H1 (cell line): ENCODE data around the gene GUCY2D. TPM values are rescaled to one million over a fixed set of nuclear protein-coding genes. Genes with fewer than 3 reads are reported as not detected.

ENCODE experiments used
- ATF3 ChIP-seq: IDR thresholded peaks from 2 replicates; pipeline ENCODE4 v1.6.1; 2011; ENCODE audit warnings: low read depth, mild to moderate bottlenecking, low read length; ENCODE audit not compliant: insufficient read depth
- CTCF ChIP-seq, 3 experiments: IDR thresholded peaks; 1 replicate in 2 of 3; 2 replicates in 1 of 3; pipeline versions ENCODE4 v1.5.1 to v1.6.1; 2011; ENCODE audit warnings: low read length in 3 of 3, mild to moderate bottlenecking in 3 of 3, inconsistent platforms in 2 of 3, low read depth in 1 of 3, moderate library complexity in 1 of 3; ENCODE audit not compliant: insufficient read depth in 1 of 3; ENCODE audit errors: control extremely low read depth in 1 of 3
- RAD21 ChIP-seq, 2 experiments: IDR thresholded peaks in 1 of 2; conservative IDR thresholded peaks in 1 of 2; 2 replicates each; pipeline ENCODE4 v1.6.1; 2011; ENCODE audit warnings: low read depth in 2 of 2, low read length in 2 of 2, improper control_type of control experiment in 1 of 2, inconsistent platforms in 1 of 2, mild to moderate bottlenecking in 1 of 2, moderate library complexity in 1 of 2
- TAF7 ChIP-seq: optimal IDR thresholded peaks from 2 replicates; pipeline ENCODE3; 2011; ENCODE audit warnings: low read depth, mild to moderate bottlenecking, inconsistent platforms, low read length, moderate library complexity, borderline replicate concordance
- polyA plus RNA-seq, 7 experiments: library from polyadenylated mRNA; depleted of rRNA in 3 of 7; stranded (reverse) in 5 of 7; unstranded in 2 of 7; fragments of >200 nt in 5 of 7; fragments of 200-250 nt in 2 of 7; gene quantifications; 1 replicate in 5 of 7; 2 replicates in 1 of 7; 4 replicates in 1 of 7; pipeline versions ENCODE4 v1.2.1 to v1.2.3, GENCODE V29; 2011 to 2013; ENCODE audit warnings: missing spikeins in 2 of 7, mixed read lengths in 2 of 7
- total RNA-seq: library from RNA; stranded (reverse); fragmentation: NEBNext Ultra II Directional; extraction: Animal tissue kit (Norgen Biotek cat#: 25700); gene quantifications from 2 replicates; pipeline ENCODE4 v1.2.1, GENCODE V29; 2021

Gene GUCY2D
- total and polyA plus RNA-seq, 2 of the 8 experiments (the other 6 are each of a cell fraction or from before 2014, with no cell fraction given), result 0.20 to 0.48 TPM

GRCh38 chr17:7984904-7985303, 17.5 kb upstream of the GUCY2D start (continued):
- TF ChIP-seq CTCF (IDR thresholded peaks at IDR 0.05; ENCODE audit: control extremely low read depth in 1 of 3, insufficient read depth in 1 of 3, low read depth in 1 of 3, low read length in 3 of 3), result no peak
- TF ChIP-seq RAD21 (IDR thresholded peaks at IDR 0.05 in 1 of 2, conservative IDR thresholded peaks at IDR 0.05 in 1 of 2; ENCODE audit: low read depth in 2 of 2, low read length in 2 of 2), result no peak
- no peak for TF ChIP-seq TAF7
- no peak for TF ChIP-seq ATF3
